GM18520 (cell line): ENCODE results near the gene COP1.

Source experiments
- ATAC-seq: cut with Tn5 transposase; IDR thresholded peaks from one replicate; pipeline ENCODE4 v1.9.1; 2021; ENCODE audit not compliant: unreplicated experiment

COP1 gene

DNA sequence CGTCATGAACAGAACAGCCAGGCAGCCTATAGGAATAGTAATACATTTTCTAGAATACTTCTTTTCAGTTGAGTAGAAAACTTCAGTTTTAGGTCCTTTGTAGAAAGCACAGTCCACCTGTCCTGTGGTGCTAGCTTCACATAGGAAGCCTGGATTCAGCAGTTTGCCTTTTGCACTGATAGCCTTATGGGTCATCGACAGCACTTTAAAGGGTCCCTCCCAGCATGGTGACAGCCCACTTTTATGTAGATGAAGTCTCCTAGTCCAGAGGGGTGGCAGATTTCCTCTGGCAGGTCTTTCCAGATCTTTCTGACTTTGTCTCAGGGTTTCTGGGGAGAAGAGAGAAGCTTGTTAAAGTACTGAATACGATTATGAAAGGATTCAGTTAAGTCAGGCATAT is 302.3 kb downstream of the COP1 start:
- no peak for ATAC-seq

DNA sequence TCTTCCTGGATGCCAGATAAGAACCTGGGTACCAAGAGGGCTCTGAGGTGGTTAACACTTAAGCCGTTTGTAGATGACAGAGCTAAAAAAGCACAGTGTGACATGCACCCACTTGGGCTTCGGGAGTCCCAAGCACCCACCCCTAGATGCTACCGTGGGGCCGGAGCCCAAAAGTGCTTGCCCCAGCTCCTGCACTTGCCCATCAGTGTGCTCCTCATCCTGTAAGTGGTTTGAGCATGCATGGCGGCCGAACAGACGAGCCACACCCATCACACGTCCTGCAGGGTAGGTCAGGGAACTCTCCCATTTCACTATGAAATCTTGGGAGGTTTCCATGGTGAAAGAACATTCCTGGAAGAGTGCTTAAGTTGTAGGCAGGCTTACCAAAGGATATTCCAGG is 304.8 kb downstream of the COP1 start:
- no peak for ATAC-seq

DNA sequence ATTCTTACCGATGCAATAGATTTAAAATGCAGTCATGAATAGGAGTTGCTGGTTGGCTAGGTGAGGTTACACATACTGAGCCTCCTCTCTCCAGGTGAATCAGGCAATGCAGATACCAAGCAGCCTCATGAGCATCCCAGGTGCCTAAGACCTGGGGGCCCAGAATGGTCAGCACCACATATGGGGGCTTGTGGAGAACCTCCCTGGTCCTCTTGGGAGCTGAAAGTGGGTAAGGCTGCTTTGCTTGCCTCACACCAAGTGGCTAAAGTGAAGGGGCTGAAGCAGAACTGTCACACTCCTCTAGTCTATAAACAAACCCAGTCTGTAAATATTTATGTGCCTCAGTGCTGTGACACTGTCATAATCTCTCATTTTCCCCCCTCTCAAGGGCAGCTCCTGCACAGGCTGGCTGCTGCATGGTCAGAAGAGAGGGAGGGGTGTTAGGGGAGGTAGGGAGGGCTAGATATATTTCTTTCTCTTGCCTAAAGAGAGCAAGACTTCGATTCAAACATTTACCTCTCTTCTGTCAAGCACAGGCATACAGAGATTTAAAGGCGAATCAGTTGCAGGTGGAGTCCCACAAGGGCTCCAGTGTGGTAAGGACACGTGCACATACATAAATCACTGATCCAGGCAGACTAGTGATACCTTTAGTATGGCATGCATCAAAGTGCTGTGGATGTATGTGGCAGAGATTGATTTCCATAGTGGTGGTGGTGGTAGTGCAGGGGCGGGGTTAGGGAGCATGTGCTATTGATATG is 305.8 kb downstream of the COP1 start:
- no peak for ATAC-seq

DNA sequence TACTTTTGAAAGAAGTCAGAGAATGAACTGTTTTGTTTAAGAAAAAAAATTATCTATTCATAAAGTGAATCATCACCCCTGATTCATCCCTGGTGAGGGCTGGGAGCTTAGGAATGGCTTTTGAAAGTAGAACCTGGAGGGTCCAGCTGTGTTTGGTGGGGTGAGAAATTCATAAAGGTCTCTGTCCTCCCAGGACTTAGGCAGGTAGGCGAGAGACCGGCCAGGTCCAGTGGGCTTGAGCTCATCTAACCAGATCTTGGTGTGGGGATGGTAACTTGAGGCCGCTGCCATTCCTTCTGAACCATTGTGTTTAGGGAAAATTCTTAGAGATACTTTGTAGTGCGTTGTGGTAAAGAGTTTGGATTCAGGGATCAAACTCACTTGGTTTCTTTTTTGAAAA is 306.9 kb downstream of the COP1 start:
- ATAC-seq, result no peak

DNA sequence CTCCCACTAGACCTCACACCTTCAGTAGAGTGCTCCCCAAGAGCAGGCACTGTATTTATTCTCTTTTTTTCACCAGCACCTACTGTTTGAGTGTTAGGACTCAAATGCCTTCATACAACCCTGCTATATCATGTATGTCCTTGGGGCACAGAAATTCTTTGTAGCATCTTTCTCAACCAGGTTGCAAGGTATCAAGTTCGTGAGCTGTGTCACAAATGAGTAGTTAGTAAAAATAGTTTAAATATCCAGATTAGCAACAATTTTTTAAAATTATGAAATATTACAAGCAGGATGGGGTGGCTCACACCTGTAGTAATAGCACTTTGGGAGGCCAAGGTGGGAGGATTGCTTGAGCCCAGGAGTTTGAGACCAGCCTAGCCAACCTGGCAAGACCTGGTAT is 311.1 kb downstream of the COP1 start:
- no peak for ATAC-seq
